NCI-H345 (cell line): Measurements from ENCODE around the gene COX7A2L.
"Not testable (repeated sequence)": the region's sequence is repeated elsewhere in the genome, so short reads cannot be mapped to it uniquely, and the experiment has no call there.

Experiments
- DNase-seq: peaks from one replicate; lab custom pipeline; 2025; lab: John Stamatoyannopoulos, UW

Gene COX7A2L

GRCh38 chr2:42367835-42368234 lies 6.8 kb upstream of the COX7A2L start:
- DNase-seq, result no peak

GRCh38 chr2:42366411-42366810 lies 5.4 kb upstream of the COX7A2L start:
- DNase-seq, result no peak

- no peak for DNase-seq
Measured at GRCh38 chr2:42364658-42365057, 3.6 kb upstream of the COX7A2L start.

GRCh38 chr2:42363413-42363812 lies 2.4 kb upstream of the COX7A2L start:
- DNase-seq, result no peak

- no peak for DNase-seq
Measured at GRCh38 chr2:42361728-42362283, 789 bp upstream of the COX7A2L start.

- DNase-seq, result no peak
Measured at GRCh38 chr2:42360493-42360889, 526 bp downstream of the COX7A2L start.

GRCh38 chr2:42359965-42360483 lies 993 bp downstream of the COX7A2L start:
- DNase-seq, result no peak

GRCh38 chr2:42359304-42359964 lies 1.6 kb downstream of the COX7A2L start:
- no peak for DNase-seq

GRCh38 chr2:42353792-42354429 lies 7.1 kb downstream of the COX7A2L start:
- no peak for DNase-seq

GRCh38 chr2:42351864-42352263 lies 9.2 kb downstream of the COX7A2L start:
- DNase-seq, result no peak

- no peak for DNase-seq
Measured at GRCh38 chr2:42350434-42351063, 10.5 kb downstream of the COX7A2L start.

GRCh38 chr2:42348113-42348805 lies 12.8 kb downstream of the COX7A2L start:
- no peak for DNase-seq

GRCh38 chr2:42347518-42347917 lies 13.5 kb downstream of the COX7A2L start:
- DNase-seq, result not testable (repeated sequence)

GRCh38 chr2:42346856-42347255 lies 14.2 kb downstream of the COX7A2L start:
- DNase-seq, result not testable (repeated sequence)

GRCh38 chr2:42345986-42346385 lies 15.0 kb downstream of the COX7A2L start:
- no peak for DNase-seq

- no peak for DNase-seq
Measured at GRCh38 chr2:42342795-42343241, 18.2 kb downstream of the COX7A2L start.

- no peak for DNase-seq
Measured at GRCh38 chr2:42342061-42342794, 18.8 kb downstream of the COX7A2L start.

GRCh38 chr2:42340938-42341636 lies 19.9 kb downstream of the COX7A2L start:
- no peak for DNase-seq

- no peak for DNase-seq
Measured at GRCh38 chr2:42340045-42340937, 20.7 kb downstream of the COX7A2L start.
